Memory B cell (primary cell): ENCODE data around the gene AUNIP.

Experiments
- ATAC-seq: fragments of 150-1000 bp; cut with Tn5 transposase; 2 replicates; pipeline ENCODE4 v1.10.0; 2021; ENCODE audit warnings: low read depth, mild to moderate bottlenecking, moderate library complexity
- DNase-seq, 2 donors: peaks; one replicate each; pipeline ENCODE4 v3.0.0; 2022; ENCODE audit warnings: low spot score in 2 of 2
- H3K27ac Mint-ChIP-seq: one replicate; pipeline ENCODE4 v1.8.0; 2022; ENCODE audit warnings: mild to moderate bottlenecking, moderate library complexity, mixed read lengths
- H3K27me3 Mint-ChIP-seq: one replicate; pipeline ENCODE4 v1.8.0; 2022; ENCODE audit warnings: mixed read lengths
- H3K36me3 Mint-ChIP-seq: one replicate; pipeline ENCODE4 v1.8.0; 2022; ENCODE audit warnings: mild to moderate bottlenecking, mixed read lengths
- H3K4me1 Mint-ChIP-seq: one replicate; pipeline ENCODE4 v1.8.0; 2022; ENCODE audit warnings: mixed read lengths
- H3K4me3 Mint-ChIP-seq: one replicate; pipeline ENCODE4 v1.8.0; 2022; ENCODE audit warnings: mild to moderate bottlenecking, moderate library complexity, mixed read lengths
- H3K9me3 Mint-ChIP-seq: one replicate; pipeline ENCODE4 v1.8.0; 2022; ENCODE audit warnings: mixed read lengths

Gene AUNIP

DNA sequence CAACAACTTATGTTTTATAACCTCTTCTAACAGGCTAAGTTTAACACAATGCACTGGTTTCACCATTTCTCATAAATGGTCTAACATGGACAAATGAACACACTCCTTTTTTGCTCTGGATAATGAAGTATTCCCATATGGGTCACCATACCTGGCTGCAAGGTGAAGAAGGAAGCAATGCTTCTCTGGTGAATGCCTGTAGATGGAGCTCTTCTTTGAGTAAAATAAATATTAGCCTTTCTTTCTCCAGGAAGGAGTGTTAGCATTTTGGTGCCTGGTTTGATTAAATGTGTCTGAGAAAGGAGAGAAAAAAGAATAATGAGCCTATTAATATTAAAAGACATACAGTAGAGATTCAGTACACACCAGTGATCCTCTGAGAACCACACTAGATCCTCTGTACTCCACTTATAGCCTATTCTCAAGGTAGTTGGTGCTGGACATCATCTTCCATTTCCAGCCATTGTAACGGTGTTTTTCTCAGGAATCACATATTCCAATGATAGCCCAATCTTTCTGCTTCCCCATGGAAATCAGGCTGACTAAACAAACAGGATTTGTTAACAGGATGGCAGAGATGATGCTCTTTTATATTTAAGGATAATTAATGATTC, 21.9 kb downstream of the AUNIP start:
- Mint-ChIP-seq H3K4me3 (no peak overlapping the region), H3K9me3 (peaks cover 4% of the 10 kb centered on the region), H3K36me3 (peaks cover 3% of the 10 kb centered on the region), H3K27ac (no peak overlapping the region), H3K4me1 (no peaks in the 10 kb centered on the region), H3K27me3 (no peaks in the 10 kb centered on the region)
- DNase-seq, result no peak
- no peak for ATAC-seq

GRCh38 chr1:25836695-25837094, 22.6 kb downstream of the AUNIP start:
- no peaks in the 10 kb centered on the region for H3K4me1 Mint-ChIP-seq
- no peak overlapping the region for H3K4me3 Mint-ChIP-seq
- no peak overlapping the region for H3K27ac Mint-ChIP-seq
- H3K36me3 Mint-ChIP-seq, result peaks cover 3% of the 10 kb centered on the region
- no peak for DNase-seq
- no peak for ATAC-seq
- H3K27me3 Mint-ChIP-seq, result no peaks in the 10 kb centered on the region
- peaks cover 4% of the 10 kb centered on the region for H3K9me3 Mint-ChIP-seq

DNA sequence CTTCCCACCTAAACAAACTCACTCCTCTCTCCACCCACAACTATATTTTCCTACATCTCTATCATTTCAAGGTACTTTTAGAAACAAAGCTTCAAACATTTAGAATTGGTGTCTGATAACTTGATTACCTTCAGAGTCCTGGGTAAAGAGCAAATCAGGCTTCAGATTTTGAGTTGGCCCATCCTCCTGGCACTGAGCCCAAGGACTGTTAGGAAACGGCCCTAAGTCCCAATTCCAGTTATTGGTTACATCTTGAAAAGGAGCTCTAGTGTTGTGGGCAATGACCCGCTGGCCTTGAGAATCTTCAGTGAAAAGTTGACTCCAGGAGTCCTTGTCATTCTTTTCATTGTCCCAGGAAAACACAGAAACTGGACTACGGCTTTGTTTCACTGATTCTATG, 24.4 kb downstream of the AUNIP start:
- peaks cover 10% of the 10 kb centered on the region for H3K36me3 Mint-ChIP-seq
- no peak overlapping the region for H3K27ac Mint-ChIP-seq
- H3K4me3 Mint-ChIP-seq, result no peak overlapping the region
- peaks cover 1% of the 10 kb centered on the region for H3K9me3 Mint-ChIP-seq
- DNase-seq, result no peak
- no peaks in the 10 kb centered on the region for H3K27me3 Mint-ChIP-seq
- no peaks in the 10 kb centered on the region for H3K4me1 Mint-ChIP-seq
- no peak for ATAC-seq

- ATAC-seq (no peak), DNase-seq (no peak)
- H3K27ac Mint-ChIP-seq, result no peak overlapping the region
- no peak overlapping the region for H3K4me3 Mint-ChIP-seq
- no peaks in the 10 kb centered on the region for H3K27me3 Mint-ChIP-seq
- H3K9me3 Mint-ChIP-seq, result no peaks in the 10 kb centered on the region
- peaks cover 17% of the 10 kb centered on the region for H3K36me3 Mint-ChIP-seq
- H3K4me1 Mint-ChIP-seq, result no peaks in the 10 kb centered on the region
Measured at GRCh38 chr1:25833158-25833557, 26.1 kb downstream of the AUNIP start.

- no peak for ATAC-seq
- Mint-ChIP-seq H3K27me3 (no peaks in the 10 kb centered on the region), H3K4me1 (no peaks in the 10 kb centered on the region), H3K36me3 (peaks cover 20% of the 10 kb centered on the region), H3K9me3 (no peaks in the 10 kb centered on the region), H3K27ac (no peak overlapping the region), H3K4me3 (no peak overlapping the region)
- DNase-seq, result no peak
Measured at GRCh38 chr1:25832336-25833037, 26.8 kb downstream of the AUNIP start.

- Mint-ChIP-seq H3K27ac (no peak overlapping the region), H3K4me3 (no peak overlapping the region), H3K27me3 (no peaks in the 10 kb centered on the region), H3K36me3 (peaks cover 20% of the 10 kb centered on the region), H3K9me3 (no peaks in the 10 kb centered on the region), H3K4me1 (no peaks in the 10 kb centered on the region)
- no peak for ATAC-seq
- no peak for DNase-seq
Measured at GRCh38 chr1:25831569-25832196, 27.6 kb downstream of the AUNIP start.

DNA sequence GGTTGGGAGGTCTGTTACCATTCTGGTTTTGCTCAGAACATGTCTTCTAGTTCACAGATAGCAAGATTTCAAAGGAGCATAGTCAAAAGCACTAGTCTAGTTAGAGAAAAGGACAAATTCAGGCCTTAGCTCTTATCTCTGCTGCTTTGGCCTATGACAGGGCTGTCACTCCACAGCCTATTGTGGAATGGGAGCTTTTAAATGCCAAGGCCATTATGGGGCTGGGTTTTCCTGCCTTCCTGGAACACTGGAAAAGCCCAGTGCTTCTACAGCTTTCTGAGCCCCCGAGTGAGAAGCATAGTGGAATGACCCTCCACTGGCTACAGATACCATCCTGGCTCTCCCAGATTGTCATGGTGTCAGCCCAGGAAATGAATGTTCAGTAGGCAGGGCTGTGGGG, 30.2 kb downstream of the AUNIP start:
- ATAC-seq (no peak), DNase-seq (no peak)
- no peak overlapping the region for H3K4me3 Mint-ChIP-seq
- peaks cover 24% of the 10 kb centered on the region for H3K36me3 Mint-ChIP-seq
- H3K27ac Mint-ChIP-seq, result no peak overlapping the region
- no peaks in the 10 kb centered on the region for H3K27me3 Mint-ChIP-seq
- no peaks in the 10 kb centered on the region for H3K9me3 Mint-ChIP-seq
- no peaks in the 10 kb centered on the region for H3K4me1 Mint-ChIP-seq

- no peak for DNase-seq
- Mint-ChIP-seq H3K36me3 (peaks cover 24% of the 10 kb centered on the region), H3K4me3 (no peak overlapping the region)
Measured at GRCh38 chr1:25828491-25828890, 30.8 kb downstream of the AUNIP start.

GRCh38 chr1:25826571-25826970, 32.7 kb downstream of the AUNIP start:
- Mint-ChIP-seq H3K36me3 (peaks cover 24% of the 10 kb centered on the region), H3K27ac (no peak overlapping the region), H3K27me3 (no peaks in the 10 kb centered on the region), H3K4me1 (peaks cover 6% of the 10 kb centered on the region), H3K9me3 (no peaks in the 10 kb centered on the region), H3K4me3 (no peak overlapping the region)
- ATAC-seq (no peak), DNase-seq (no peak)

More at GRCh38 chr1:25828491-25828890, 30.8 kb downstream of the AUNIP start:
- H3K27ac Mint-ChIP-seq, result no peak overlapping the region
- H3K4me1 Mint-ChIP-seq, result no peaks in the 10 kb centered on the region
- ATAC-seq, result no peak
- H3K27me3 Mint-ChIP-seq, result no peaks in the 10 kb centered on the region
- H3K9me3 Mint-ChIP-seq, result no peaks in the 10 kb centered on the region

DNA sequence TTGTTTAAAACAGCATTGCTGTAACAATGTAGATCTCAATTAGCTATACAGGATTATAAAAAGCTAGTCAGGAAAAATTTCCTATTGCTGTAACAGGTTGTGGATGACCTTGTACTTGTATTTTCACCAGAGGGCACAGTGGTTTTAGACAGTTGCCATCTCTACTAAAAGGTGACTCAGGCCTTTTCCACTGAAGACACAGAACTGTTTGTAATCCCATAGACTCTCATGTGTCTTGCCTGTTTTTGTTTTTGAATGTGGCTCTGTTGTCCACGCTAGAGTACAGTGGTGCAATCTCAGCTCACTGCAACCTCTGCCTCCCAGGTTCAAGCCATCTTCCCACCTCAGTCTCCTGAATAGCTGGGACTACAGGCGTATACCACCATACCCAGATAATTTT, 33.7 kb downstream of the AUNIP start:
- ATAC-seq, result no peak
- H3K4me3 Mint-ChIP-seq, result no peak overlapping the region
- peaks cover 20% of the 10 kb centered on the region for H3K36me3 Mint-ChIP-seq

DNA sequence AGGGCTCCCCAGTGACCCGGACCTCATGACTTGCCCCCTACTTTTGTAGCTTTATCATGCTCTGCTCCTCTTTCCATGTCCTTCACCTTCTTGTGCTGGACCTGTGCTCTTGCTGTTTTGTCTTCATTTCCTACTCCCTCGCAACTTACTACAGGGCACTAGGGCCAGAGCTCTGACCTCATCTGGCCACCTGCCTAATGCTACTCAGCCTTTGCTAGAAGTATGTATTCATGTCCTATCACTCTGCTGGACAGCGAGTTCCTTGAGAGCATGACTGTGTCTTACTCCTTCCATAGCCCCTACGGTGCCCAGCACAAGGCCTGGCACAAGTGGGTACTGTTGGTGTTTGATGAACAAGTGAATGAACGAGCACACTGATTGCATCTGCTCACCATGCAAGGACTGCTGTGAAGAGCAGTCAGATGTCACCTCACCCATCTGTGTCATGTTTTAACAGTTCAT, 37.6 kb downstream of the AUNIP start:
- Mint-ChIP-seq H3K36me3 (peaks cover 7% of the 10 kb centered on the region), H3K27me3 (no peaks in the 10 kb centered on the region), H3K9me3 (no peaks in the 10 kb centered on the region), H3K27ac (peak overlapping the region; percentile 93), H3K4me3 (peak overlapping the region; percentile 94), H3K4me1 (peaks cover 27% of the 10 kb centered on the region)
- ATAC-seq (no peak), DNase-seq (no peak)

More for the DNA sequence above, 33.7 kb downstream of the AUNIP start:
- Mint-ChIP-seq H3K4me1 (peaks cover 16% of the 10 kb centered on the region), H3K9me3 (no peaks in the 10 kb centered on the region), H3K27ac (no peak overlapping the region), H3K27me3 (no peaks in the 10 kb centered on the region)
- DNase-seq, result no peak

DNA sequence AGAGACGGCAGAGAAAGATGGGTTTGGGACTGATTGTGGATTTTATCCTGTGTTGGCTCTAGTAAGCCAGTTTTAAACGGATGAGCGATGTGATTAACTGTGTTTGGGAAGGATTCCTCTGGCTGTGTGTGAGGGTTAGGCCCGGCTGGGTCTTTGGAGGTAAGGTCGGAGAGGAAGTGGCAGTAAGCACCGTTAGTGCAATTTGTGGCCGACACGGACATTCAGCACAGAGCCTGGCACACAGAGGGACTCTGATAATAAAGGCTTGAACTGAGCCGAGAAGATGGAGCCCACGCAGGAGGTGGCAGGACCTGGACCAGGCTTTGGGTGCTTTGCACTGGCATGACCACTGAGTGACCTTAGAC, 38.2 kb downstream of the AUNIP start:
- Mint-ChIP-seq H3K9me3 (no peaks in the 10 kb centered on the region), H3K4me3 (peak overlapping the region; percentile 94), H3K27ac (peak overlapping the region; percentile 93), H3K36me3 (peaks cover 1% of the 10 kb centered on the region), H3K27me3 (no peaks in the 10 kb centered on the region), H3K4me1 (peaks cover 27% of the 10 kb centered on the region)
- ATAC-seq, result no peak
- DNase-seq, result no peak

GRCh38 chr1:25820247-25821111, 38.8 kb downstream of the AUNIP start:
- ATAC-seq, result peak; percentile 70
- peak overlapping the region; percentile 93 for H3K27ac Mint-ChIP-seq
- no peaks in the 10 kb centered on the region for H3K27me3 Mint-ChIP-seq
- DNase-seq, result peak; percentile 62 to 67
- H3K36me3 Mint-ChIP-seq, result no peaks in the 10 kb centered on the region
- no peaks in the 10 kb centered on the region for H3K9me3 Mint-ChIP-seq
- H3K4me3 Mint-ChIP-seq, result peak overlapping the region; percentile 94
- H3K4me1 Mint-ChIP-seq, result peaks cover 27% of the 10 kb centered on the region
